ENCODE measurements around the gene TMEM128. TPM values are rescaled to one million over a fixed set of nuclear protein-coding genes. Genes with fewer than 3 reads are reported as not detected.
"Not testable (repeated sequence)": the region's sequence is repeated elsewhere in the genome, so short reads cannot be mapped to it uniquely, and the experiment has no call there.

TMEM128 gene
- total RNA-seq, 1 donor from 2014 or later: 29.2 TPM

DNA sequence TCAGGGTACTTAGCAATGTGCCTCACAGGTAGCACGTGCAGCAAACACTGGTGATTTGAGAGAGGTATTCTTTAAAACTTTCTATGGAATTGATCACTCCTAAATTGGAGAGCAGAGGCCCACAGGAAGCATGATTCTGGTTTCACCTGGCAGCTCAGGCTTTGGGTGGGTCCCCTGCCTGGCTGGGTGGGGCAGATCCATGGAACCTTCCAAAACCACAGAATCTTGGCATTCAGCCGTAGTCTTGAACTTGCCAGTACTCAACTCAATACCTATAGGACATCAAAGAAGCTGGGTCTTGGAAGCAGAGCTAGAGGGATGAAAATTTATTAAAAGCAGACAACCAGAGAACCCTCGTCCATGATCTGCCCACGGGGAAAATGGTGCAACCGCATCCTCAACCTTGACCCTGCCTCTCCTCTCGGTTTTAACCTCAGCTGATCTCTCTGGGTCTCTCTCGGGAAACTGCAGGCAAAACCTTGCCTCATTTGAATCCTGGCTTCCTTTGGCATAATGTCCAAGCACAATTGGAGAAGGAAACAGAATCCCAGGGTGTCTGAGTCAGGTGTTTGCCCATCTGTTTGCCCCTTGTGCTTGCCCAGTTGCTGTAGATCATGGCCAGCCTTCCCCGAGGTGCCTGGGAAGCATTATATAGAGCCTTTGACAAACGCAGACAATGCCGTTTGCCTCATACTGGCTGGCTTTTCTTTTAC lies 44.2 kb downstream of the TMEM128 start:
- DNase-seq (no peak), ATAC-seq (no peak)
- intact Hi-C loops (cut with DNase I): no loop called here
- Histone ChIP-seq H3K4me3 (no peak overlapping the region), H3K9me3 (no peaks in the 10 kb centered on the region), H3K27me3 (ENCODE audit: low read depth) (peaks cover 2% of the 10 kb centered on the region), H3K27ac (no peak overlapping the region), H3K36me3 (no peaks in the 10 kb centered on the region), H3K4me1 (no peaks in the 10 kb centered on the region)
- TF ChIP-seq, protein P1, sequence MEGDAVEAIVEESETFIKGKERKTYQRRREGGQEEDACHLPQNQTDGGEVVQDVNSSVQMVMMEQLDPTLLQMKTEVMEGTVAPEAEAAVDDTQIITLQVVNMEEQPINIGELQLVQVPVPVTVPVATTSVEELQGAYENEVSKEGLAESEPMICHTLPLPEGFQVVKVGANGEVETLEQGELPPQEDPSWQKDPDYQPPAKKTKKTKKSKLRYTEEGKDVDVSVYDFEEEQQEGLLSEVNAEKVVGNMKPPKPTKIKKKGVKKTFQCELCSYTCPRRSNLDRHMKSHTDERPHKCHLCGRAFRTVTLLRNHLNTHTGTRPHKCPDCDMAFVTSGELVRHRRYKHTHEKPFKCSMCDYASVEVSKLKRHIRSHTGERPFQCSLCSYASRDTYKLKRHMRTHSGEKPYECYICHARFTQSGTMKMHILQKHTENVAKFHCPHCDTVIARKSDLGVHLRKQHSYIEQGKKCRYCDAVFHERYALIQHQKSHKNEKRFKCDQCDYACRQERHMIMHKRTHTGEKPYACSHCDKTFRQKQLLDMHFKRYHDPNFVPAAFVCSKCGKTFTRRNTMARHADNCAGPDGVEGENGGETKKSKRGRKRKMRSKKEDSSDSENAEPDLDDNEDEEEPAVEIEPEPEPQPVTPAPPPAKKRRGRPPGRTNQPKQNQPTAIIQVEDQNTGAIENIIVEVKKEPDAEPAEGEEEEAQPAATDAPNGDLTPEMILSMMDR (IDR thresholded peaks at IDR 0.05): no peak

DNA sequence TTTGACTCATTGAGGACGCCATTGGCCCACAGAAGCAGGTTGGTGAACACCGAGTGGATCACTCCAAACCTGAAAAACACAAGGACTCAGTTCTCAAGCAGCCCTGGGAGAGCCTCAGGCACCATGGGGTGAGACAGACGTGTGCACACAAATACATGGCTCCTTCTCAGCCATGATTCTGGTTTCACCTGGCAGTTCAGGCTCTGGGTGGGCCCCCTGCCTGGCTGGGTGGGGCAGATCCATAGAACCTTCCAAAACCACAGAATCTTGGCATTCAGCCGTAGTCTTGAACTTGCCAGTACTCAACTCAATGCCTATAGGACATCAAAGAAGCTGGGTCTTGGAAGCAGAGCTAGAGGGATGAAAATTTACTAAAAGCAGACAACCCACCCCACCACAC lies 45.5 kb downstream of the TMEM128 start:
- no peak for ATAC-seq
- Histone ChIP-seq H3K4me3 (no peak overlapping the region), H3K9me3 (no peaks in the 10 kb centered on the region), H3K4me1 (no peaks in the 10 kb centered on the region), H3K27me3 (ENCODE audit: low read depth) (no peaks in the 10 kb centered on the region), H3K27ac (no peak overlapping the region), H3K36me3 (no peaks in the 10 kb centered on the region)
- TF ChIP-seq, protein P1 (IDR thresholded peaks at IDR 0.05): no peak
- no peak for DNase-seq
- intact Hi-C loops (cut with DNase I): no loop called here

DNA sequence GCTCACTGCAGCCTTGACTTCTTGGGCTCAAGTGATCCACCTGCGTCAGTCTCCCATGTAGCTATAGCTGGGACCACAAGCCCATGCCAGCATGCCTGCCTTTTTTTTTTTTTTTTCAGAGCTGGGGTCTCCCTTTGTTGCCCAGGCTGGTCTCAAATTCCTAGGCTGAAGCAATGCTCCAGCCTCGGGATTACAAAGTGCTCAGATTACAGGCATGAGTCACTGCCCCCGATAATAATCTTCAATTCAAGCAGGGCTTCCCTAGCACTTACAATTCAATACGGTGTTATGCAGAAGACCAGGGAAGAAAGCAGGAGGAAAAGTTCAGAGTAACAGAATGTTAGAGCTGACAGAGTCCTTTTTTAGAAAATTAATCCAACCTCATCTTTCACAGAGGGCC lies 47.4 kb downstream of the TMEM128 start:
- DNase-seq: no peak
- H3K4me1 ChIP-seq: no peaks in the 10 kb centered on the region
- no peaks in the 10 kb centered on the region for H3K27me3 ChIP-seq (ENCODE audit: low read depth)
- H3K27ac ChIP-seq: no peak overlapping the region
- H3K4me3 ChIP-seq: no peak overlapping the region
- H3K9me3 ChIP-seq: no peaks in the 10 kb centered on the region
- TF ChIP-seq, protein P1 (IDR thresholded peaks at IDR 0.05): no peak
- intact Hi-C loops (cut with DNase I): no loop called here
- H3K36me3 ChIP-seq: no peaks in the 10 kb centered on the region
- no peak for ATAC-seq

DNA sequence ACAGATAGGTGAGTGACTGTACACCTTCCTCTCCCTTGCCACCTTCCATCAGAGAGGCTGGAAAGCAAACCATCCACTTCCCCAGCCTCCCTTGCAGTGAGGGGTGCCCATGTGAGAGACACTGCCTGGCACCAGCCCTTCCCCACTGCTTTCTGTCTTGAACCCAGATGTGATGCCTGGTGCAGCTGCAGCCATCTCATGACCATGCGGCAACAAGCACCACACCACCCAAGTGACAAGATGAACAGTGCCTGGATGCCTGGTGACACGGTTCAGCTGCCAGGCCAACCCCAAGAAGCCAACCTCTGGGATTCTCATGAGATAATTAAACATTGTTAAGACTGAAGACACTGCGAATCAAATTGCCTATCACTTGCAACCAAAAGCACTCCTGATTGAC lies 52.7 kb downstream of the TMEM128 start:
- Histone ChIP-seq H3K27me3 (ENCODE audit: low read depth) (no peaks in the 10 kb centered on the region), H3K36me3 (no peaks in the 10 kb centered on the region), H3K9me3 (no peaks in the 10 kb centered on the region), H3K4me3 (no peak overlapping the region), H3K4me1 (no peaks in the 10 kb centered on the region), H3K27ac (no peak overlapping the region)
- DNase-seq (no peak), ATAC-seq (no peak)
- intact Hi-C loops (cut with DNase I): no loop called here
- TF ChIP-seq, protein P1 (IDR thresholded peaks at IDR 0.05): no peak

DNA sequence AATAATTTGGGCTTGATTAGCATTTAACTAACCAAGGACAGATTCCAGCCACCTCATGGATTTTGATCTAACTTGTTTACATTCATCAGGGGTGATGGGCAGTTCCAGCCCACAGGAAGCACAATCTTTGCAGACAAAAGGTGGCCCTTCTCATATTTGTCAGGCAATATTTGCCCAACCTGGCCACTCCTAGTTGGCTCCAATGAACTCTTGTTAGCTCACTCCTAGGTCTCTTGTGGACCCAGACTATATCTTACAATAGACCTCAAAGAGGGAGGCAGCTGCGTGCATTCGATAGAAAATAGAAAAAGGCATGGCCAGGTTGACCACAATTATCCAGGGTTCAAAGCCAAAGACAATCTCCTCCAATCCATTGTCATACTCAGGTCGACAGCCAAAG lies 59.5 kb downstream of the TMEM128 start:
- DNase-seq; intact Hi-C loops (cut with DNase I); H3K9me3 ChIP-seq; H3K27ac ChIP-seq; H3K36me3 ChIP-seq; ATAC-seq; H3K4me3 ChIP-seq; H3K27me3 ChIP-seq (ENCODE audit: low read depth); H3K4me1 ChIP-seq: not testable (repeated sequence)

Other genes starting within 250 kb of the TMEM128 start
- not detected for gene OTOP1, start 21.3 kb downstream of the TMEM128 start, total RNA-seq
- gene LYAR, start 41.9 kb upstream of the TMEM128 start, total RNA-seq: 18.0 TPM
- gene ZBTB49, start 42.0 kb upstream of the TMEM128 start, total RNA-seq: 4.9 TPM
- 0.50 TPM for gene NSG1, start 138.9 kb upstream of the TMEM128 start, total RNA-seq